ENCODE results near the gene MRPS25.

MRPS25 gene

DNA sequence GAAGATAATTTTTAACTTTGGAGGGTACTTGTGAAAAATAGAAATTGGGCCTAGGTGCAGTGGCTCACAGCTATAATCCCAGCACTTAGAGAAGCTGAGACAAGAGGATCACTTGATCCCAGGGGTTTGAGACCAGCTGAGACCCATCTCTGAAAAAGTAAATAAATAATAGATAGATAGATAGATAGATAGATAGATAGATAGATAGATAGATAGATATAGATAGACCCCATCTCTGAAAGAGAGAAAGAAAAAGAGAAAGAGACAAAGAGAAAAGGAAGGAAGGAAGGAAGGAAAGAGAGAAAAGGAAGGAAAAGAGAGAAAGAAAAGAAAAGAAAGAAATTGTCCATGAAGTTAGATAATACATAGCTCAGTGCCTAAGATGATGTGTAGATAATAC lies 35.5 kb downstream of the MRPS25 start:
- H3K9ac ChIP-seq (ENCODE audit: low read depth, low read length, poor library complexity, severe bottlenecking): no peak overlapping the region
- no peak overlapping the region for H2AFZ ChIP-seq (ENCODE audit: low read length)
- TF ChIP-seq, protein P1, sequence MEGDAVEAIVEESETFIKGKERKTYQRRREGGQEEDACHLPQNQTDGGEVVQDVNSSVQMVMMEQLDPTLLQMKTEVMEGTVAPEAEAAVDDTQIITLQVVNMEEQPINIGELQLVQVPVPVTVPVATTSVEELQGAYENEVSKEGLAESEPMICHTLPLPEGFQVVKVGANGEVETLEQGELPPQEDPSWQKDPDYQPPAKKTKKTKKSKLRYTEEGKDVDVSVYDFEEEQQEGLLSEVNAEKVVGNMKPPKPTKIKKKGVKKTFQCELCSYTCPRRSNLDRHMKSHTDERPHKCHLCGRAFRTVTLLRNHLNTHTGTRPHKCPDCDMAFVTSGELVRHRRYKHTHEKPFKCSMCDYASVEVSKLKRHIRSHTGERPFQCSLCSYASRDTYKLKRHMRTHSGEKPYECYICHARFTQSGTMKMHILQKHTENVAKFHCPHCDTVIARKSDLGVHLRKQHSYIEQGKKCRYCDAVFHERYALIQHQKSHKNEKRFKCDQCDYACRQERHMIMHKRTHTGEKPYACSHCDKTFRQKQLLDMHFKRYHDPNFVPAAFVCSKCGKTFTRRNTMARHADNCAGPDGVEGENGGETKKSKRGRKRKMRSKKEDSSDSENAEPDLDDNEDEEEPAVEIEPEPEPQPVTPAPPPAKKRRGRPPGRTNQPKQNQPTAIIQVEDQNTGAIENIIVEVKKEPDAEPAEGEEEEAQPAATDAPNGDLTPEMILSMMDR (conservative IDR thresholded peaks at IDR 0.05; ENCODE audit: low read length): no peak
- TF ChIP-seq EZH2phosphoT487 (IDR thresholded peaks at IDR 0.05; ENCODE audit: borderline replicate concordance): no peak
- no peaks in the 10 kb centered on the region for H3K79me2 ChIP-seq (ENCODE audit: insufficient read depth, low read length)
- peaks cover 94% of the 10 kb centered on the region; the same call in 1 of the 2 replicates for H3K36me3 ChIP-seq (ENCODE audit: insufficient read depth, low read length)
- H3K9me2 ChIP-seq (replicated peaks; ENCODE audit: low read depth, low read length): no peaks in the 10 kb centered on the region
- H3K9me3 ChIP-seq (ENCODE audit: insufficient read depth, low read depth, low read length): no peaks in the 10 kb centered on the region
- H3F3A ChIP-seq (ENCODE audit: low read depth): no peaks in the 10 kb centered on the region
- no peaks in the 10 kb centered on the region for H3K4me1 ChIP-seq (ENCODE audit: insufficient read depth, low read length, poor library complexity, severe bottlenecking)
- no peaks in the 10 kb centered on the region for H3K27me3 ChIP-seq (ENCODE audit: insufficient read depth, low read length, poor library complexity, severe bottlenecking)
- H3K4me3 ChIP-seq (ENCODE audit: low read length, poor library complexity, severe bottlenecking): no peak overlapping the region
- no peak overlapping the region for H3K4me2 ChIP-seq (ENCODE audit: low read depth, low read length, poor library complexity, severe bottlenecking)
- no peaks in the 10 kb centered on the region for H4K20me1 ChIP-seq (ENCODE audit: insufficient read depth, low read length, poor library complexity, severe bottlenecking)

DNA sequence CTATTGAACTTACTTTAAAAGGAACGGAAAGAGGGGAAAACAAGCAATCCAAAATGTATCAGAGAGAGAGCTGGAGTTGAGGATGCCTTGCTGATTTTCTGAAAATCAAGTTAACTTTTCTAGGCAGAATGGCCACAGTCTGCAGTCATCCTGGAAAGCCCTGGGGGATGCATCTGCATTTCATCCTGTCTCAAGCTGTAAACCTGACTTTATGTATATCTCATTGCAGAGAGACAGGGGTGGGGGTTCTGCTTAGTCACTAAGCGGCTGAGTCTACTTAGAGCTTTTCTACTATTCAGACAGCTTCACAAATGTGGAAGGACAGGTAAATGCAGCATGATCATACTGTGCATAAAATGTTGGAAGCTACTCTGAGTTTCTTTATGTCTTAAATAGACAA lies 41.4 kb downstream of the MRPS25 start:
- peaks cover 91% of the 10 kb centered on the region for H3K36me3 ChIP-seq (ENCODE audit: insufficient read depth, low read length)

DNA sequence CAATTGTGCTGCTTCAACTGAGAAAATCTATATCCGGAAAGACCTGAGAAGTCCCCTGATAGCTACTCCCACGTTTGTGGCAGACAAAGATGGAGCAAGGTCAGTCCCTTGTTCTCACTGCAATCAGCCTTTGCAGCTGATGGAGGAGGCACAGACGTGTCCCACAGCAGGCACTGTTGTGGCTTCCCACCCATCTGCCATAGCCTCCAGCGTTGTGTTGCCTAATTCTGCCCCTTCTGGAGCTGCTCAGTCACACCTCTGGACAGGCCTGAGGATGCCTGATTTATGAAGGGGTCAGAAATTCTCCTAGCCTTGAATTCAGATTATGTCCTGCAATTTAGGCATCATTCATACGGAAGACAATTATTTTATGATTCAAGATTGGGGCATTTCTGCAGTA lies 41.9 kb downstream of the MRPS25 start:
- Histone ChIP-seq H3K79me2 (ENCODE audit: insufficient read depth, low read length) (no peaks in the 10 kb centered on the region), H2AFZ (ENCODE audit: low read length) (no peak overlapping the region), H3K36me3 (ENCODE audit: insufficient read depth, low read length) (peaks cover 90% of the 10 kb centered on the region), H3K9me2 (replicated peaks; ENCODE audit: low read depth, low read length) (no peaks in the 10 kb centered on the region), H3K27me3 (ENCODE audit: insufficient read depth, low read length, poor library complexity, severe bottlenecking) (no peaks in the 10 kb centered on the region), H4K20me1 (ENCODE audit: insufficient read depth, low read length, poor library complexity, severe bottlenecking) (no peaks in the 10 kb centered on the region), H3K9ac (ENCODE audit: low read depth, low read length, poor library complexity, severe bottlenecking) (no peak overlapping the region), H3K4me3 (ENCODE audit: low read length, poor library complexity, severe bottlenecking) (no peak overlapping the region), H3F3A (ENCODE audit: low read depth) (no peaks in the 10 kb centered on the region), H3K9me3 (ENCODE audit: insufficient read depth, low read depth, low read length) (no peaks in the 10 kb centered on the region), H3K4me2 (ENCODE audit: low read depth, low read length, poor library complexity, severe bottlenecking) (no peak overlapping the region), H3K4me1 (ENCODE audit: insufficient read depth, low read length, poor library complexity, severe bottlenecking) (no peaks in the 10 kb centered on the region)
- no peak for TF ChIP-seq EZH2phosphoT487 (IDR thresholded peaks at IDR 0.05; ENCODE audit: borderline replicate concordance)
- TF ChIP-seq, protein P1 (conservative IDR thresholded peaks at IDR 0.05; ENCODE audit: low read length): no peak

More for the DNA sequence above, 41.4 kb downstream of the MRPS25 start:
- H3K9ac ChIP-seq (ENCODE audit: low read depth, low read length, poor library complexity, severe bottlenecking): no peak overlapping the region
- H3K4me2 ChIP-seq (ENCODE audit: low read depth, low read length, poor library complexity, severe bottlenecking): no peak overlapping the region
- no peaks in the 10 kb centered on the region for H3K9me2 ChIP-seq (replicated peaks; ENCODE audit: low read depth, low read length)
- no peaks in the 10 kb centered on the region for H3F3A ChIP-seq (ENCODE audit: low read depth)
- no peak overlapping the region for H3K4me3 ChIP-seq (ENCODE audit: low read length, poor library complexity, severe bottlenecking)
- no peak overlapping the region for H2AFZ ChIP-seq (ENCODE audit: low read length)
- no peaks in the 10 kb centered on the region for H3K9me3 ChIP-seq (ENCODE audit: insufficient read depth, low read depth, low read length)
- no peaks in the 10 kb centered on the region for H3K79me2 ChIP-seq (ENCODE audit: insufficient read depth, low read length)
- TF ChIP-seq, protein P1 (conservative IDR thresholded peaks at IDR 0.05; ENCODE audit: low read length): no peak
- no peak for TF ChIP-seq EZH2phosphoT487 (IDR thresholded peaks at IDR 0.05; ENCODE audit: borderline replicate concordance)
- no peaks in the 10 kb centered on the region for H4K20me1 ChIP-seq (ENCODE audit: insufficient read depth, low read length, poor library complexity, severe bottlenecking)
- H3K27me3 ChIP-seq (ENCODE audit: insufficient read depth, low read length, poor library complexity, severe bottlenecking): no peaks in the 10 kb centered on the region
- H3K4me1 ChIP-seq (ENCODE audit: insufficient read depth, low read length, poor library complexity, severe bottlenecking): no peaks in the 10 kb centered on the region

Data from Loucy (cell line).